K562 (cell line): ENCODE measurements around the gene HELLS.
"Not testable (repeated sequence)": the region's sequence is repeated elsewhere in the genome, so short reads cannot be mapped to it uniquely, and the experiment has no call there.

Experiments
- ATF7 ChIP-seq: fragments of 450-650 bp; IDR thresholded peaks from 2 replicates; pipeline ENCODE4 v1.7.1; 2014; ENCODE audit warnings: mild to moderate bottlenecking, moderate library complexity
- C11orf30 ChIP-seq: fragments of 450-650 bp; IDR thresholded peaks from 2 replicates; pipeline ENCODE4 v1.6.1; 2016; ENCODE audit warnings: low read depth, mild to moderate bottlenecking
- TAF7 ChIP-seq: fragments of 450-650 bp; IDR thresholded peaks from 2 replicates; pipeline ENCODE4 v1.6.1; 2016; ENCODE audit warnings: missing genetic modification characterization, missing compliant biosample characterization
- TOE1 ChIP-seq, 2 experiments: fragments of 450-650 bp in 1 of 2; sonication (generic) in 1 of 2; formaldehyde crosslinking in 1 of 2; IDR thresholded peaks; 2 replicates each; pipeline versions ENCODE4 v1.7.1 to v1.8.0; 2016 to 2022; ENCODE audit warnings: borderline replicate concordance in 2 of 2, mild to moderate bottlenecking in 2 of 2, antibody characterized with exemption in 1 of 2, inconsistent platforms in 1 of 2, low read depth in 1 of 2, missing genetic modification reagents in 1 of 2, moderate library complexity in 1 of 2
- TF ChIP-seq, protein P1 (sequence below), 3 experiments: IDR thresholded peaks in 2 of 3; conservative IDR thresholded peaks in 1 of 3; 2 replicates each; pipeline ENCODE4 v1.5.1; 2011 to 2012; ENCODE audit warnings: low read length in 3 of 3, mild to moderate bottlenecking in 3 of 3, control low read depth in 2 of 3, improper control_type of control experiment in 1 of 3, inconsistent platforms in 1 of 3, low read depth in 1 of 3, mixed read lengths in 1 of 3, moderate library complexity in 1 of 3; ENCODE audit not compliant: insufficient read depth in 2 of 3

DNA sequence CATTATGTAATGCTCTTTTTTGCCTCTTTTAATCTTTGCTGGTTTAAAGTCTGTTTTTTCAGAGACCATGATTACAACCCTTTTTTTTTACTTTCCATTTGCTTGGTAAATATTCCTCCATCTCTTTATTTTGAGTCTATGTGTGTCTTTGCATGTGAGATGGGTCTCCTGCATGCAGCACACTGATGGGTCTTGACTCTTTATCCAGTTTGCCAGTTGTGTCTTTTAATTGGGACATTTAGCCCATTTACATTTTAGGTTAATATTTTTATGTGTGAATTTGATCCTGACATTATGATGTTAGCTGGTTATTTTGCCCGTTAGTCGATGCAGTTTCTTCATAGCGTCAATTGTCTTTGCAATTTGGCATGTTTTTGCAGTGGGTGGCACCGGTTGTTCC lies 92.5 kb downstream of the HELLS start:
- TF ChIP-seq, protein P1, sequence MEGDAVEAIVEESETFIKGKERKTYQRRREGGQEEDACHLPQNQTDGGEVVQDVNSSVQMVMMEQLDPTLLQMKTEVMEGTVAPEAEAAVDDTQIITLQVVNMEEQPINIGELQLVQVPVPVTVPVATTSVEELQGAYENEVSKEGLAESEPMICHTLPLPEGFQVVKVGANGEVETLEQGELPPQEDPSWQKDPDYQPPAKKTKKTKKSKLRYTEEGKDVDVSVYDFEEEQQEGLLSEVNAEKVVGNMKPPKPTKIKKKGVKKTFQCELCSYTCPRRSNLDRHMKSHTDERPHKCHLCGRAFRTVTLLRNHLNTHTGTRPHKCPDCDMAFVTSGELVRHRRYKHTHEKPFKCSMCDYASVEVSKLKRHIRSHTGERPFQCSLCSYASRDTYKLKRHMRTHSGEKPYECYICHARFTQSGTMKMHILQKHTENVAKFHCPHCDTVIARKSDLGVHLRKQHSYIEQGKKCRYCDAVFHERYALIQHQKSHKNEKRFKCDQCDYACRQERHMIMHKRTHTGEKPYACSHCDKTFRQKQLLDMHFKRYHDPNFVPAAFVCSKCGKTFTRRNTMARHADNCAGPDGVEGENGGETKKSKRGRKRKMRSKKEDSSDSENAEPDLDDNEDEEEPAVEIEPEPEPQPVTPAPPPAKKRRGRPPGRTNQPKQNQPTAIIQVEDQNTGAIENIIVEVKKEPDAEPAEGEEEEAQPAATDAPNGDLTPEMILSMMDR (IDR thresholded peaks at IDR 0.05 in 2 of 3, conservative IDR thresholded peaks at IDR 0.05 in 1 of 3; ENCODE audit: insufficient read depth in 2 of 3, low read depth in 1 of 3, low read length in 3 of 3): not testable (repeated sequence)
- TF ChIP-seq ATF7; C11orf30; TAF7 (tag); TOE1 (IDR thresholded peaks at IDR 0.05; ENCODE audit: borderline replicate concordance); TOE1 (CRISPR knock-in tag; IDR thresholded peaks at IDR 0.05; ENCODE audit: borderline replicate concordance, low read depth): not testable (repeated sequence)
